A549 (cell line): Measurements from ENCODE around the gene KANSL1. TPM values are rescaled to one million over a fixed set of nuclear protein-coding genes. Genes with fewer than 3 reads are reported as not detected.

ENCODE experiments used
- ATAC-seq, 2 experiments: fragments of 200-7000 bp in 1 of 2; fragments of >200 bp in 1 of 2; cut with Nextera tagmentation in 1 of 2; cut with Tn5 transposase in 1 of 2; 3 replicates each; pipeline versions ENCODE4 v1.8.0 to v1.9.1; 2018 to 2020; ENCODE audit warnings: mild to moderate bottlenecking in 1 of 2, moderate library complexity in 1 of 2
- CTCF ChIA-PET: fragments of 300-600 bp; sonication (Branson Sonifier 250); formaldehyde crosslinking; extraction: SDS; loops from one replicate; lab custom pipeline; 2021; ENCODE audit warnings: antibody characterized with exemption, inconsistent platforms; lab: Yijun Ruan, JAX
- POLR2A ChIA-PET: fragments of 350-600 bp; formaldehyde crosslinking; extraction: SDS; loops from one replicate; lab custom pipeline; 2021; ENCODE audit warnings: antibody characterized with exemption, inconsistent platforms; lab: Yijun Ruan, JAX
- DNase-seq, 2 experiments: peaks; one replicate each; pipeline versions ENCODE4 v3.0.0 to v3.0.0-alpha.2; 2011 to 2016; ENCODE audit warnings: low read depth in 1 of 2, low spot score in 1 of 2
- FAIRE-seq: peaks from 2 replicates; lab custom pipeline; 2011; peaks lifted over from hg19 to GRCh38; lab: Jason Lieb, UNC
- H3K27ac ChIP-seq, 2 experiments: fragments of >200 bp; sonication (Bioruptor Twin); formaldehyde crosslinking; 3 replicates each; pipeline ENCODE4 v1.5.1; 2016 to 2017
- H3K4me1 ChIP-seq: fragments of >200 bp; sonication (Bioruptor Twin); formaldehyde crosslinking; 3 replicates; pipeline ENCODE4 v1.6.1; 2016
- H3K4me2 ChIP-seq: fragments of >200 bp; sonication (Bioruptor Twin); formaldehyde crosslinking; 3 replicates; pipeline ENCODE4 v1.6.1; 2016
- H3K4me3 ChIP-seq: fragments of >200 bp; sonication (Bioruptor Twin); formaldehyde crosslinking; 3 replicates; pipeline ENCODE4 v1.5.1; 2016
- H3K9me3 ChIP-seq: fragments of >200 bp; sonication (Bioruptor Twin); formaldehyde crosslinking; 3 replicates; pipeline ENCODE4 v1.6.1; 2016
- BHLHE40 ChIP-seq: IDR thresholded peaks from 2 replicates; pipeline ENCODE4 v1.6.1; 2012; ENCODE audit warnings: low read depth, low read length, inconsistent platforms
- CBX8 ChIP-seq: fragments of 200-600 bp; sonication (generic); IDR thresholded peaks from 2 replicates; pipeline ENCODE4 v1.6.1; 2016
- CEBPB ChIP-seq, 2 experiments: fragments of >200 bp in 1 of 2; sonication (Bioruptor Twin) in 1 of 2; formaldehyde crosslinking in 1 of 2; IDR thresholded peaks; 2 replicates each; pipeline ENCODE4 v1.6.1; 2012 to 2016
- FOSL2 ChIP-seq, 2 experiments: fragments of 450-650 bp in 1 of 2; fragments of >200 bp in 1 of 2; sonication (Bioruptor Twin) in 1 of 2; formaldehyde crosslinking; IDR thresholded peaks; 2 replicates each; pipeline versions ENCODE4 v1.5.0 to v1.6.1; 2016 to 2020; ENCODE audit warnings: mild to moderate bottlenecking in 1 of 2, moderate library complexity in 1 of 2
- GATA3 ChIP-seq: IDR thresholded peaks from 2 replicates; pipeline ENCODE4 v1.6.1; 2012; ENCODE audit warnings: borderline replicate concordance
- HOXB13 ChIP-seq: fragments of 250-450 bp; sonication (Bioruptor Pico); IDR thresholded peaks from 2 replicates; pipeline ENCODE4 v1.5.0; 2020; ENCODE audit warnings: low read depth, mild to moderate bottlenecking, moderate library complexity
- KDM1A ChIP-seq: fragments of 200-600 bp; sonication (generic); IDR thresholded peaks from 2 replicates; pipeline ENCODE4 v1.6.1; 2016; ENCODE audit warnings: low read depth, mild to moderate bottlenecking
- KDM5A ChIP-seq: fragments of 200-600 bp; sonication (generic); IDR thresholded peaks from 2 replicates; pipeline ENCODE4 v1.6.1; 2016; ENCODE audit warnings: antibody characterized with exemption, mild to moderate bottlenecking
- MAFK ChIP-seq: fragments of 450-650 bp; IDR thresholded peaks from 2 replicates; pipeline ENCODE4 v1.6.1; 2014; ENCODE audit not compliant: partially characterized antibody
- NR3C1 ChIP-seq: fragments of >200 bp; sonication (Bioruptor Twin); formaldehyde crosslinking; IDR thresholded peaks from 3 replicates; pipeline ENCODE4 v1.6.1; 2017
- RFX5 ChIP-seq: fragments of 450-650 bp; IDR thresholded peaks from 2 replicates; pipeline ENCODE4 v1.7.1; 2014; ENCODE audit warnings: antibody characterized with exemption, mild to moderate bottlenecking, moderate library complexity
- SMC3 ChIP-seq: fragments of >200 bp; sonication (Bioruptor Twin); formaldehyde crosslinking; IDR thresholded peaks from 3 replicates; pipeline ENCODE4 v1.6.1; 2018; ENCODE audit warnings: inconsistent platforms
- TFCP2L1 ChIP-seq: fragments of 250-450 bp; sonication (Bioruptor Pico); IDR thresholded peaks from 2 replicates; pipeline ENCODE4 v1.5.0; 2021; ENCODE audit warnings: mild to moderate bottlenecking
- ZC3H11A ChIP-seq: fragments of 450-650 bp; IDR thresholded peaks from 2 replicates; pipeline ENCODE4 v1.6.1; 2014; ENCODE audit warnings: antibody characterized with exemption, mild to moderate bottlenecking
- WGBS: methylation state at CpG from one replicate; pipeline ENCODE4 v1.1.6; 2017; ENCODE audit errors: missing lambda C conversion rate; 5-methylcytosine and 5-hydroxymethylcytosine counted together
- polyA plus RNA-seq, 4 experiments: library from polyadenylated mRNA; depleted of rRNA in 3 of 4; stranded (reverse); fragments of >200 nt; fragmentation: RNase III in 1 of 4; extraction: RNeasy Plus Mini Kit Qiagen cat#74134 plus additional on column Dnase treatment in 1 of 4; gene quantifications; 2 replicates in 3 of 4; 3 replicates in 1 of 4; pipeline ENCODE4 v1.2.3, GENCODE V29; 2011 to 2017
- TF ChIP-seq, protein P1 (sequence below): IDR thresholded peaks from 2 replicates; pipeline ENCODE4 v1.6.1; 2012
- TF ChIP-seq, protein P2 (sequence below): fragments of 250-450 bp; sonication (Bioruptor Pico); IDR thresholded peaks from 2 replicates; pipeline ENCODE4 v1.5.0; 2021; ENCODE audit warnings: mild to moderate bottlenecking, moderate library complexity, borderline replicate concordance
- TF ChIP-seq, protein P3 (sequence below): fragments of >200 bp; sonication (Bioruptor Twin); formaldehyde crosslinking; IDR thresholded peaks from 2 replicates; pipeline ENCODE4 v1.6.1; 2016

KANSL1 gene
- polyA plus RNA-seq, 2 of the 4 experiments (the other 2 are of a cell fraction) = 22.6 to 27.9 TPM

DNA sequence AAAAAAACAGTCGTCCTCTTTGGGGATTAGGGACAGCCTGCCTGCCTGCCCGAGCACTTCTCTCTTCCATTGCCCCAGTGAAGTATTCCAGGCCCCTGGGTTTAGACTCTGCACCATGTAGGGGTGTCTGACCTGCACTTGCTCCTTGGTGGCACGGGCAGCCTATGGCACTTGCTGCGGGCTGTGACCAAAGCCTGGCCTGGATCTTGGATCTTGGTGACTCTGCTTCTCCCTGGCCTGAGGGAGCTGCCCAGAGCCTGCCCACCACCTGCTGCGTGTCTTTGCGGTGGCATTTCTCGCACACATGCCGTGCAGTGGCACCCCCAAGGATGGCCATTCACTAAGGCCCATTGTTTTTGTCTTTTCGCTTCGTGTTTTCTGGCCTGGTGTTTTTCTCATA, 200.3 kb downstream of the KANSL1 start:
- Histone ChIP-seq H3K27ac (no peak overlapping the region), H3K4me2 (no peak overlapping the region)
- POLR2A ChIA-PET = no interaction called here
- no peak for FAIRE-seq
- peak in 1 of 2 experiments; percentile 44; a peak in 3 of 6 replicates for ATAC-seq
- CTCF ChIA-PET = interaction anchor here (0.7 to 5.1 kb wide), 6 partner anchors 9 to 818 kb away, joined by 3 to 34 read pairs (median 4); no protein-coding TSS in a partner anchor
- DNase-seq = no peak
- TF ChIP-seq, protein P1, sequence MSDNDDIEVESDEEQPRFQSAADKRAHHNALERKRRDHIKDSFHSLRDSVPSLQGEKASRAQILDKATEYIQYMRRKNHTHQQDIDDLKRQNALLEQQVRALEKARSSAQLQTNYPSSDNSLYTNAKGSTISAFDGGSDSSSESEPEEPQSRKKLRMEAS = no peak
- TF ChIP-seq FOSL2 (IDR thresholded peaks at IDR 0.05) = no peak
- no peak for TF ChIP-seq FOSL2 (CRISPR knock-in tag; IDR thresholded peaks at IDR 0.05)
- no peak for TF ChIP-seq HOXB13
- no peak for TF ChIP-seq CEBPB (IDR thresholded peaks at IDR 0.05)
- no peak for TF ChIP-seq BHLHE40
- TF ChIP-seq NR3C1 = no peak
- no peak for TF ChIP-seq MAFK
- no peak for TF ChIP-seq CBX8
- TF ChIP-seq RFX5 = no peak
- TF ChIP-seq TFCP2L1 = no peak
- no peak for TF ChIP-seq KDM5A
- TF ChIP-seq, all 56 proteins: peak for 0
- H3K4me1 ChIP-seq = no peaks in the 10 kb centered on the region
- H3K9me3 ChIP-seq = no peaks in the 10 kb centered on the region
- WGBS = 75% methylated on average over 10 of the region's 10 CpGs
- no peak overlapping the region for H3K4me3 ChIP-seq

DNA sequence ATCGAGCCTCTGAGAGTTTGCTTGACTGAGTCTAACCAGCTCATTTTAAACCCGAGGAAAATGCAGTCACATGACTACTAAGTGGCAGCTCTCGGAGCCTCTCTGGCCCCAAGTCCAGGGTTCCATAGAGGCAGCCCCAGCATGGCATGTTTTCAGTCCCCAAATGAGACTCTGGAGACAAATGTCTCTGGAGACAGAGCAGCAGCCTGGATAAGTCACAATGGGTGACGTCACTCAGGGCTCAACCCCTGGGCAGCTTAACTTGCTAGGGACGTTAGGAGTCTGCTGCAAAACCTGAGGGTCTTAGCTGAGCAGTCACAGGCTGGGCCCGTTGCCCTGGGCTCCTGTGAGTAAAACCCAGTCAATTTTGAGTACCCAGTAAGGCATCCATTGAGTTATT, 201.1 kb downstream of the KANSL1 start:
- H3K9me3 ChIP-seq = no peaks in the 10 kb centered on the region
- FAIRE-seq = no peak
- no peak overlapping the region for H3K4me3 ChIP-seq
- no peaks in the 10 kb centered on the region for H3K4me1 ChIP-seq
- H3K27ac ChIP-seq = no peak overlapping the region
- no peak for DNase-seq
- ATAC-seq = no peak
- WGBS = 60% methylated on average over 6 of the region's 6 CpGs
- ChIA-PET CTCF (interaction anchor here (0.7 to 5.1 kb wide), 9 partner anchors 8 to 819 kb away, joined by 3 to 34 read pairs (median 3); no protein-coding TSS in a partner anchor), POLR2A (no interaction called here)
- TF ChIP-seq, protein P2, sequence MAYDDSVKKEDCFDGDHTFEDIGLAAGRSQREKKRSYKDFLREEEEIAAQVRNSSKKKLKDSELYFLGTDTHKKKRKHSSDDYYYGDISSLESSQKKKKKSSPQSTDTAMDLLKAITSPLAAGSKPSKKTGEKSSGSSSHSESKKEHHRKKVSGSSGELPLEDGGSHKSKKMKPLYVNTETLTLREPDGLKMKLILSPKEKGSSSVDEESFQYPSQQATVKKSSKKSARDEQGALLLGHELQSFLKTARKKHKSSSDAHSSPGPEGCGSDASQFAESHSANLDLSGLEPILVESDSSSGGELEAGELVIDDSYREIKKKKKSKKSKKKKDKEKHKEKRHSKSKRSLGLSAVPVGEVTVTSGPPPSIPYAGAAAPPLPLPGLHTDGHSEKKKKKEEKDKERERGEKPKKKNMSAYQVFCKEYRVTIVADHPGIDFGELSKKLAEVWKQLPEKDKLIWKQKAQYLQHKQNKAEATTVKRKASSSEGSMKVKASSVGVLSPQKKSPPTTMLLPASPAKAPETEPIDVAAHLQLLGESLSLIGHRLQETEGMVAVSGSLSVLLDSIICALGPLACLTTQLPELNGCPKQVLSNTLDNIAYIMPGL (CRISPR knock-in tag) = no peak
- TF ChIP-seq NR3C1 (no peak), KDM1A (no peak), BHLHE40 (no peak)
- TF ChIP-seq, all 56 proteins: peak for 0
- H3K4me2 ChIP-seq = no peak overlapping the region

DNA sequence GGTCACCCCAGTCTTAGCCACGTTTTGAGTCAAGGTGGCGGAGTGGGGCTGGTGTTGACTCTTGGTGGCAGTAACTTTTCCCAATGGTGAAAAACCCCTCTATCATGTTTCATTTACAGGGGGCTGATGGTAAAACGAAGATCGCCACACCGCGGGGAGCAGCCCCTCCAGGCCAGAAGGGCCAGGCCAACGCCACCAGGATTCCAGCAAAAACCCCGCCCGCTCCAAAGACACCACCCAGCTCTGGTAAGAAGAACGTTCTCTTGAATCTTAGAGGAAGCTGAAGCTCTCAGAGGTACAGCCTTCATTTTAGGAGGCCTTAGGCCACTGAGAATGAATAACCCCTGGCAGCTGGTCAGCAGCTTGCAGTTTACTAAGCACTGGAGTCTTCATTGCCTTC, 201.9 kb downstream of the KANSL1 start:
- WGBS = 93% methylated on average over 10 of the region's 10 CpGs
- no peak for ATAC-seq
- no peak for FAIRE-seq
- H3K27ac ChIP-seq = no peak overlapping the region
- H3K4me1 ChIP-seq = no peaks in the 10 kb centered on the region
- POLR2A ChIA-PET = no interaction called here
- no peak for TF ChIP-seq CBX8
- no peak for TF ChIP-seq GATA3
- TF ChIP-seq SMC3 = no peak
- TF ChIP-seq CEBPB (IDR thresholded peaks at IDR 0.05) = no peak
- no peak for TF ChIP-seq ZC3H11A
- CTCF ChIA-PET = interaction anchor here (0.7 to 5.1 kb wide), 7 partner anchors 11 to 272 kb away, joined by 3 to 34 read pairs (median 3); partner anchors contain the start of genes KANSL1 and MAPT
- DNase-seq = no peak
- H3K9me3 ChIP-seq = no peaks in the 10 kb centered on the region
- no peak overlapping the region for H3K4me2 ChIP-seq
- no peak overlapping the region for H3K4me3 ChIP-seq

DNA sequence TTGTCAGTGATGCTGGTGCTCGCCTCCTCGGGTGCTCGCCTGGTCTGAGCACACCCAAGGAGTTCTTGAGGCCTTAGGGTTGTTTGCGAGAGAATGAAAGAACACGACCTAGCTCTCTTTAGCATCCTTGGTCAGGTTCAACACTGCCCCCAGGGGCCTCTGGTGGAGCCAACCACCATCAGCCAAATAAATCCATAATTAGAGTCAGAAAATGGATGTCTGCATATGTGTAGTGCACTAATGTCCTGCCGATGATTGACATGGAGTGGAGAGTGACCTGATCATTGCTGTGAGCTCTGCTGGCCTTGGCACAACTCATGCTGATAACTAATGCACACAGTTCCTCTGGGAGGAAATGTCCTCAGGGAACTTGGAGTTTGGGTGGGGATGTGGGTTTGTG, 202.3 kb downstream of the KANSL1 start:
- no peak overlapping the region for H3K4me2 ChIP-seq
- no peak for DNase-seq
- no peaks in the 10 kb centered on the region for H3K9me3 ChIP-seq
- no peak for FAIRE-seq
- no peaks in the 10 kb centered on the region for H3K4me1 ChIP-seq
- no peak overlapping the region for H3K27ac ChIP-seq
- CTCF ChIA-PET = interaction anchor here (0.7 to 5.1 kb wide), 7 partner anchors 10 to 271 kb away, joined by 3 to 34 read pairs (median 4); partner anchors contain the start of genes KANSL1 and MAPT
- POLR2A ChIA-PET = no interaction called here
- peak in 1 of 2 experiments; percentile 50; a peak in 3 of 6 replicates for ATAC-seq
- H3K4me3 ChIP-seq = no peak overlapping the region
- TF ChIP-seq, protein P3, sequence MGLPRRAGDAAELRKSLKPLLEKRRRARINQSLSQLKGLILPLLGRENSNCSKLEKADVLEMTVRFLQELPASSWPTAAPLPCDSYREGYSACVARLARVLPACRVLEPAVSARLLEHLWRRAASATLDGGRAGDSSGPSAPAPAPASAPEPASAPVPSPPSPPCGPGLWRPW = no peak
- 85% methylated on average over 6 of the region's 6 CpGs for WGBS
